IPS DF 19.7 (cell line): ENCODE measurements around the gene GJC2.
A peak's percentile ranks its signal among the peaks of the same experiment; 100 is the strongest.

Experiments
- DNase-seq: peaks from one replicate; pipeline ENCODE4 v3.0.0-alpha.2; 2013; ENCODE audit warnings: low read depth, low spot score

GJC2 gene

DNA sequence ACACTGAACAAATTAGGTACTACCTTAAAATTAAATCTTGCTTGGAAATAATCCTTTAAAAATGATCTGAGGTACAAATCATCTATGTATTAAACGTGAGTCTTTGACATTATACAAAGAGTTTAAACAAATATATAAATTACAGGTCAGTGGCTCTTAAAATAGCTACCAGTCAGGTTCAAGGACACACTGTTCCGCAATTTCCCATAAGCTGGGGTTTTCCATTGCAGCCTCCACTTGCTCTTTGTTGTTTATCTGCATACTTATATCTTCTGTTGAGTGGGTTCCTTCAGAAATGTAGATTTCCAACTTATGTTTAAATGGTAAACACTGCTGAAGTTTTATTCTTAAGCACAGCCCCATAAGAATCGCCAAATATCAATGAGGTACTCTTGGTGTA lies 34.9 kb upstream of the GJC2 start:
- DNase-seq, result no peak

- DNase-seq, result no peak
Observed at GRCh38 chr1:228117335-228117734, 32.4 kb upstream of the GJC2 start.

- DNase-seq, result no peak
Observed at GRCh38 chr1:228118040-228118439, 31.7 kb upstream of the GJC2 start.

- DNase-seq, result no peak
Observed at GRCh38 chr1:228120351-228120750, 29.4 kb upstream of the GJC2 start.

GRCh38 chr1:228120857-228121489 lies 28.8 kb upstream of the GJC2 start:
- no peak for DNase-seq

GRCh38 chr1:228122921-228123441 lies 26.7 kb upstream of the GJC2 start:
- DNase-seq, result no peak

DNA sequence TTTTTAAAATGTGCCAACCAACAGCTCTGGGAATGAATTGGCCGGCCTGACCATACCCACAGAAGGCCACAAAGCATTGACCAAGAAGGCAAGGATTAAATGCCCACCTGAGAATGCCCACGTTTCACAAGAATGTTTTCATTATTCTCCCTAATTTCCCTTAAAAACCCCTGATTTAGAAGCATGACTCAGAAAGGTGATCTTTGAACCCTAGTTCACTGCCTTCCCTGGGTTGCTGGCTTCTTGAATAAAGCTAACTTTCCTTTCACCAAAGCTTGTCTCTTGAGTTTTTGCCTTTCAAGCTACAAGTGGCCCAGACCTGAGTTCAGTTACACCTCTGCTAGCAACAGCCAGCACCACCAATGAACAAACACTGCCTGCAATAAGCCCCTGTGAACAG lies 26.2 kb upstream of the GJC2 start:
- no peak for DNase-seq

DNA sequence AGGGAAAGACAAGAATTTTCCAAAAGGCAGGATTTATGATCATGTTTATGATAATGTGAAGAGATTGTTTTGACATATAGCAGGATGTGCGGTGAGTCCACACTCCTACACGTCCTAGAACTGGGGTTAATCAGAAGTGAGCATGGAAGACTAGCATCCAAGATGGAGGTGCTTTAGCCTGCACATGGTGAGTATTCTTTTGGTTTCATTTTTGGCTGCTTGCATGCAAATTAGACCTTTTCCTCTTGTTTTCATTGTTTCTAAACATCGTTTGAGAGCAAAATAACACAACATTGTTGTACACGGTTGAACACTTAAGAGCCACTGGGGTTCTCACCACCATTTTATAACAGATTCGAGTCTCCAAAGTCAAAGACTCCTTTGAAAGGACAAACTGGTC lies 24.5 kb upstream of the GJC2 start:
- DNase-seq, result no peak

- no peak for DNase-seq
Observed at GRCh38 chr1:228131766-228132165, 18.0 kb upstream of the GJC2 start.

DNA sequence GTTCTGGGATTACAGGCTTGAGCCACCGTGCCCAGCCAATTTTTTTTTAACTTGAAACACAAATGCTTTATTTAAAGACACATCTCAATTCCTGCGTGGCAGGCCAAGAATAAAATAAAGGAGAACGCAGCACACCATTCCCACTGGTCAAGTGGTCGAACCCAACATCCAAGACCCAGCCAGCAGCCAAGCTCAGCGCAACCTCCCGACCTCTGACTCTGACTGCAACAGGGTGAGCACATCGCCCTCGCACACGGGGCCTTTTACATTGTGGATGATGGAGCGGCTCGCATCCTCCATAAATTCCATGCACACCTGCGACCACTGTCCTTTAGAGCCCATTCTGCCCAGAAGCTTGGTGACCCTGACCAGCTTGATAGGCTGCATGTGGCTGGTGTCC lies 15.1 kb upstream of the GJC2 start:
- DNase-seq, result no peak

DNA sequence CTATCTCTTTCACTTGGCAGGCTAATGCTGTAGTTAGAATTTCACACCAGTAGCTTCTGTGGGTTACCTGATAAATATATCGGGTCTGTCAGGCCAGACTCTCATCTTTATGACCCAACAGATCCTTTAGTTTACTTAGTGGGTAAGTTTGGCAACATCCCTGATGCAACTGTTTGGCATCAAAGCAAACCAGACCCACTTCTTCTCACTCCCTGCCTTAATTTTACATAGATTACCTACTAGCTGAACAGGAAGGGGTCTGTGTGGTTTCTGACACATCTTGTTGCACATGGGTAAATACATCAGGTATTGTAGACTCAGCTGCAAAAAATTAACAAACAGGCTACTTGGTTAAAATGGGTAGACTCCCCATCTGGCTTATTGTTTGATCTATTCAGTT lies 12.8 kb upstream of the GJC2 start:
- no peak for DNase-seq

DNA sequence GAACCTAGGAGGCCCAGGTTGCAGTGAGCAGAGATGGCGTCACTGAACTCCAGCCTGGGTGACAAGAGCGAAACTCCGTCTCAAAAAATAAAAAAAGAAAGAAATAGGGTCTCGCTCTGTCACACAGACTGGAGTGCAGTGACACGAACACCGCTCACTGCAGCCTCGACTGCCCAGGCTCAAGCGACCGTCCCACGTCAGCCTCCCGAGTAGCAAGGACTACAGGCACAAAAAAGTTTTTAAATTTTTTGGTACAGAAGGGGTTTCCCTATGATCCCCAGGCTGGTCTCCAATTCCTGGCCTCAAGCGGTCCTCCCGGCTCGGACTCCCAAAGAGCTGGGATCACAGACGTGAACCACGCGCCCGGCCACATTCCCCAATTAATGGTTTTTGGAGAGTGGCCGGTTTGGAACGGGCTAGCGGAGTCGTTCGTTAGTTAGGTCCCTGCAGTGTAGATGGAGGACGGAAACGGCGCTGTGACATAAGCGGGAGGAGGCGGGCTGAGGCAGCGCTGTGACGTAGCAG lies 10.3 kb upstream of the GJC2 start:
- DNase-seq, result no peak

- DNase-seq, result peak; percentile 92
Observed at GRCh38 chr1:228139931-228140723, 9.6 kb upstream of the GJC2 start, which contains the start of gene GUK1. Gene GUK1, plus strand, starts transcription at chr1:228140279. Its CDS starts 24 bp downstream, at chr1:228140303.

GRCh38 chr1:228140724-228141225 lies 9.0 kb upstream of the GJC2 start:
- DNase-seq, result no peak

- no peak for DNase-seq
Observed at GRCh38 chr1:228141226-228142044, 8.3 kb upstream of the GJC2 start.

DNA sequence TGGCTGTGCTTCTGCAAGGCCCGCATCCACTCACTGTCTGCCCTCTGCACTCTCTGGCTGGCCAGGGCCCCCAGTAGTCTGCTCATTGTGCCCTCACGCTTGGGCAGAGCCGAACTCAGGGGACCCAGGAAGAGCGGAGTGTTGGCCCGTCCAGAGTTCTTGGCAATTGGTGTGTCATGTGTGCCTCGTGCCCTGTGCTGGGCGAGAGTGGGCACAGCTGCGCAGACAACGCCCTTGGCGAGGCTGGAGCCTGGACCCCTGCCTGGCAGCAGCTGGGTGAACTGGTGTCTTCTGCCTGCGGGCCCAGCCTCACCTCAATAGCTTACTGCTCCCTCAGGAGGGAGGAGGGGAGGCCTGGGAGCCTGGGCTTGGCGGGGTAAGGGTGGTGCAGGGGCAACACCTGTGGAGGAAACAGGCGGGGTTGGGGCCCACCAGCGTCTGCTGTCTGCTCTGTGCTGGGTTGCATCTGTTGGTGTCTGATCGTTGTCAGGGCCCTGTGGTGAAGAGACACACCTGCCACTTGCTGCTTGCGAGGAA lies 7.5 kb upstream of the GJC2 start:
- no peak for DNase-seq

DNA sequence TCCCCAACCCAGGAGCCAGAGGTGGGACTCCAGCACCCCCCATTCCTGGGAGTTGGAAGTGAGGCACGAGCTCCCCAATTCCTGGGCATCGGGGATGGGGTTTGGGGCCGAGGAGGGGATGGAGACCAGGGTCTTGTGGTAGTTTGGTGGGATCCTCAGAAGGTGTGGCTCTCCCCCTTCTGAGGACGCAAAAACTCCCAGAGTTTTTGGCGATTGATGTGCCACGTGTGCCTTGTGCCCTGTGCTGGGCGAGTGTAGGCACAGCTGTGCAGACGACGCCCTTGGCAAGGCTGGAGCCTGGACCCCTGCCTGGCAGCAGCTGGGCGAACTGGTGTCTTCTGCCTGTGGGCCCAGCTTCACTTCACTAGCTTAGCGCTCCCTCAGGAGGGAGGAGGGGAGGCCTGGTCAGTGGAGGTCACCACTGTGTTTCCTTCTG lies 7.0 kb upstream of the GJC2 start:
- no peak for DNase-seq

- DNase-seq, result no peak
Observed at GRCh38 chr1:228143480-228144192, 6.1 kb upstream of the GJC2 start.

- no peak for DNase-seq
Observed at GRCh38 chr1:228144193-228144992, 5.3 kb upstream of the GJC2 start.

DNA sequence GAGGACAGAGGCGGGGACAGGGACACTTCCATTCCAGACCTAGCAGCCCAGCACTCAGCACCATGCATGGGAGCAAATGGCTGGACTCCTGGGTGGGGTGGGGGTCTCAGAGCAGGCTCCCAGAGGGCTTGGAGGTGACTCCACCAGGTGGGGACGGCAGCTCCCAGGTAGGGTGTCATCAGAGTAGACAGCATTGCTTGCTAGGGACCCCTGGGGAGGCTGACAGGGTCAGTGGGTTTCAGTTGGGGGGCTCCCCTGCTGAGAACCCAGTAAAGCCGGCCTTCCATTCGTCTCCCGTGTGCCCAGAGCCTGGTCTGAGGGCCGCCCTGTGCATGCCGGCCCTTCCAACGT lies 4.8 kb upstream of the GJC2 start:
- DNase-seq, result no peak
